AG04450 (cell line): ENCODE measurements around the gene HPS5. TPM values are rescaled to one million over a fixed set of nuclear protein-coding genes. Genes with fewer than 3 reads are reported as not detected.
A peak's percentile ranks its signal among the peaks of the same experiment; 100 is the strongest.

ENCODE experiments used
- CTCF ChIA-PET: fragments of 300-600, 350-600 bp; formaldehyde crosslinking; extraction: SDS; loops from one replicate; lab custom pipeline; 2022; ENCODE audit warnings: antibody characterized with exemption, inconsistent platforms; lab: Charles Lee
- POLR2A ChIA-PET: fragments of 350-600 bp; formaldehyde crosslinking; extraction: SDS; loops from one replicate; lab custom pipeline; 2021; ENCODE audit warnings: antibody characterized with exemption, inconsistent platforms; lab: Yijun Ruan, JAX
- DNase-seq: peaks from one replicate; pipeline ENCODE4 v3.0.0-alpha.2; 2011; ENCODE audit warnings: low read depth, low spot score
- H3K27ac ChIP-seq: one replicate; pipeline ENCODE4 v1.5.1; 2012; ENCODE audit warnings: low read depth, low read length, control low read depth
- H3K27me3 ChIP-seq: one replicate; pipeline ENCODE4 v1.6.0; 2012; ENCODE audit warnings: low read length; ENCODE audit not compliant: control insufficient read depth, insufficient read depth
- H3K4me3 ChIP-seq: 2 replicates; pipeline ENCODE4 v1.5.1; 2011; ENCODE audit warnings: mild to moderate bottlenecking, low read depth, low read length, control low read depth
- H3K9me3 ChIP-seq: 2 replicates; pipeline ENCODE4 v1.5.1; 2012; ENCODE audit warnings: low read length; ENCODE audit not compliant: control insufficient read depth, insufficient read depth
- polyA plus RNA-seq: library from polyadenylated mRNA; depleted of rRNA; stranded (reverse); fragments of >200 nt; gene quantifications from 2 replicates; pipeline ENCODE4 v1.2.3, GENCODE V29; 2011
- TF ChIP-seq, protein P1 (sequence below): IDR thresholded peaks from 2 replicates; pipeline ENCODE4 v1.5.1; 2011; ENCODE audit warnings: low read depth, low read length, control low read depth, inconsistent platforms

HPS5 gene
- polyA plus RNA-seq, 1 experiment = 14.9 TPM

DNA sequence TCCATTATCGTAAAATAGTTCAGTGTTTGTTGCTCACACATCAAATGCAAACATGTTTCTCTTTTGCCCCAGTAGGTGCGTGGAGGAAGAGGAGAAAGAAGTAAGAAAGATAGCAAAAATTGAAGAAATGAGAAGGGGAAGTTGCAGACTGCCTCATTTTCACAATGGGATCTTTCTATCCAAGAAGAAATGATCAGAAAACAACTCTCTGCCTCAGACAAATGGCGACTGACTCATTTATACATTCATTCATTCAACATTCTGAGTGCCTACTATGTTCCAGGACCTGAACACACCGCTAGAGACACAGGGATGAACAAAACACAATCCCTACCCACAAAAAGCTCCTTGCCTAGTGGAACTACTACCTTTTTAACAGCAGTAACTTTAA, 367 bp downstream of the HPS5 start:
- H3K27ac ChIP-seq = peak overlapping the region; percentile 93
- H3K27me3 ChIP-seq = no peaks in the 10 kb centered on the region
- ChIA-PET CTCF (interaction anchor here (0.6 to 1.7 kb wide), 3 partner anchors 9 to 291 kb away, joined by 3 to 10 read pairs (median 3); no protein-coding TSS in a partner anchor), POLR2A (interaction anchor here (0.5 to 3.4 kb wide), 5 partner anchors 9 to 1244 kb away, joined by 3 to 40 read pairs (median 4); partner anchors contain the start of genes LDHA and RPS13)
- no peaks in the 10 kb centered on the region for H3K9me3 ChIP-seq
- peak overlapping the region; percentile 87 for H3K4me3 ChIP-seq
- TF ChIP-seq, protein P1, sequence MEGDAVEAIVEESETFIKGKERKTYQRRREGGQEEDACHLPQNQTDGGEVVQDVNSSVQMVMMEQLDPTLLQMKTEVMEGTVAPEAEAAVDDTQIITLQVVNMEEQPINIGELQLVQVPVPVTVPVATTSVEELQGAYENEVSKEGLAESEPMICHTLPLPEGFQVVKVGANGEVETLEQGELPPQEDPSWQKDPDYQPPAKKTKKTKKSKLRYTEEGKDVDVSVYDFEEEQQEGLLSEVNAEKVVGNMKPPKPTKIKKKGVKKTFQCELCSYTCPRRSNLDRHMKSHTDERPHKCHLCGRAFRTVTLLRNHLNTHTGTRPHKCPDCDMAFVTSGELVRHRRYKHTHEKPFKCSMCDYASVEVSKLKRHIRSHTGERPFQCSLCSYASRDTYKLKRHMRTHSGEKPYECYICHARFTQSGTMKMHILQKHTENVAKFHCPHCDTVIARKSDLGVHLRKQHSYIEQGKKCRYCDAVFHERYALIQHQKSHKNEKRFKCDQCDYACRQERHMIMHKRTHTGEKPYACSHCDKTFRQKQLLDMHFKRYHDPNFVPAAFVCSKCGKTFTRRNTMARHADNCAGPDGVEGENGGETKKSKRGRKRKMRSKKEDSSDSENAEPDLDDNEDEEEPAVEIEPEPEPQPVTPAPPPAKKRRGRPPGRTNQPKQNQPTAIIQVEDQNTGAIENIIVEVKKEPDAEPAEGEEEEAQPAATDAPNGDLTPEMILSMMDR = no peak
- no peak for DNase-seq

DNA sequence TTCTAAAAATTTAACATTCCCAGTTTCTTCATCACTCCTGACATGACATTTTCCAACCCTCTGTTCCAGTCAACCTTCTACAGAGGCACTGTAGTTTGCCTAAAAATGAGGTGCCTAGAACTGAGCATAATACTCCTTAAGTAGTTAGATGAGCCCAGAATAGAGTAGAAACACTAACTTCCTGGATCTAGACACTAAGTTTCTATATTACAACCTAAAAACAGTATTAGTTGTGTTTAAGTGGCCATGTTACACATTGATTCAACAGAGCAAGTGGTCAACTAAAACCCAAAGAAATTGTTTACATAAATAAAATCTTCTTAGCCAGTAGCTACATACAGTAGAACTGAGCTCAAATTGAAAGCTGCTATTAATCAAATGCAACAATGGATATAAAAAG, 1.3 kb downstream of the HPS5 start:
- H3K4me3 ChIP-seq = peak overlapping the region; percentile 21; the same call in 1 of the 2 replicates
- no peaks in the 10 kb centered on the region for H3K27me3 ChIP-seq

DNA sequence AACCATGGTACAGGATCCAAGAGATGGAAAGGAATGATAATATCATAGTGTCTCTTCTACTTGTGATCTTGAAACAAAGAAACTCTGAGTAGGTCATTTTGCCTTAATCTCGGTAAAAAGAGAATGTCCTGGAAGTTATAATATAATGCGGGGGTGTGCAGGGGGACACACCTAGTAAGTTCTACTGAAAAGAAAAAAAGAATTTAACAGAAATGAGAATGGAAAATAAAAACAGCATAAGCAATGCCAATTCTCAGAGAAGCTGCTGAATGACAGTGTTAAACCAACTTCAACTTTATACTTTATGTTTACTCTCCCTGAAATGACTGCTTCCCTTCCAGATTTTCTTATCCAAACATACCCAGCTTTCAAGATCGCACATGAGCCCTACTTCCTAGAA, 2.0 kb downstream of the HPS5 start:
- Histone ChIP-seq H3K27ac (no peak overlapping the region), H3K9me3 (no peaks in the 10 kb centered on the region), H3K4me3 (no peak overlapping the region), H3K27me3 (no peaks in the 10 kb centered on the region)
- no peak for DNase-seq
- ChIA-PET POLR2A (no interaction called here), CTCF (interaction anchor here (1.1 kb wide), 1 partner anchor 76 kb away, joined by 3 read pairs; no protein-coding TSS in a partner anchor)
- TF ChIP-seq, protein P1 = no peak

More for the DNA sequence above, 1.3 kb downstream of the HPS5 start:
- CTCF ChIA-PET = interaction anchor here (0.6 to 1.7 kb wide), 3 partner anchors 8 to 77 kb away, joined by 3 to 10 read pairs (median 3); no protein-coding TSS in a partner anchor
- POLR2A ChIA-PET = interaction anchor here (2.1 to 3.4 kb wide), 2 partner anchors 8 to 74 kb away, joined by 14 to 40 read pairs; partner anchors contain the start of gene LDHA
- TF ChIP-seq, protein P1 = no peak
- no peak for DNase-seq
- H3K27ac ChIP-seq = no peak overlapping the region
- no peaks in the 10 kb centered on the region for H3K9me3 ChIP-seq

DNA sequence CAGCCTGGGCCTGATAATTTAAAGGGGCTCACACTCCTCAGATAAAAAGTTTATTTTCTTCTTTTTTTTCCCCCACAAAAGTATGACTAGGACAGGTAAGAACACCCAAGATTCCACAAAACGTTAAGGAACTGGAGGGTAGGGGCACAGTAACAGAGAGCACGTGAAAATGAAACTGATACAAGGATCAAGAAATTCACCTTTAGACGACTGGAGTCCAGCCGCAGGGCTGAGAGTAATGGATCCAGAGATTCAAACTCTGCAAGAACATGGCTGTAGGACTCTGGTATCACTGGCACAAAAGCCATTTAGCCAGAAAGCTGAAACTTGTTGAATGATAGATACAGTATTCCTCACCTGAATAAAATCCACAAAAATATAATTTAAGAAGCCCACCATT, 4.4 kb downstream of the HPS5 start:
- ChIA-PET POLR2A (no interaction called here), CTCF (no interaction called here)
- Histone ChIP-seq H3K27ac (no peak overlapping the region), H3K4me3 (no peak overlapping the region), H3K9me3 (no peaks in the 10 kb centered on the region), H3K27me3 (no peaks in the 10 kb centered on the region)
- TF ChIP-seq, protein P1 = no peak
- DNase-seq = no peak

DNA sequence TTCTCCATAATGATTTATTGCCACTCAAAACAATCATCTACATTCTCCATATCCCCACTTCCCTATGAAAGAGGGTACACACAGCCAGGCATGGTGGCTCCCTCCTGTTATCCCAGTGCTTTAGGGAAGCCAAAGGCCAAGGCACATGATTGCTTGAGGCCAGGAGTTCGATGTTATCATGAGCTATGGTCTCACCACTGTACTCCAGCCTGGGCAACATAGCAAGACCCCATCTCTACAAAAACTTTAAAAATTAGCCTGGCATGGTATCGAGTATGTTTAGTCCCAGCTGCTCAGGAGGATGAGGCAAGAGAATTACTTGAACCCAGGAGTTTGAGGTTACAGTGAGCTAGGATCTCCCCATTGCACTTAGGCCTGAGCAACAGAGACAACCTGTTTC, 6.0 kb downstream of the HPS5 start:
- POLR2A ChIA-PET = no interaction called here
- Histone ChIP-seq H3K4me3 (no peak overlapping the region), H3K9me3 (no peaks in the 10 kb centered on the region), H3K27me3 (no peaks in the 10 kb centered on the region), H3K27ac (no peak overlapping the region)
- TF ChIP-seq, protein P1 = no peak
- DNase-seq = no peak
- CTCF ChIA-PET = no interaction called here
